ENCODE measurements around the gene EXOC6.

GRCh38 chr10:92834331-92834730 is 14.0 kb upstream of the EXOC6 start:
- TF ChIP-seq EP300 (IDR thresholded peaks at IDR 0.05) (no peak), CTCF (IDR thresholded peaks at IDR 0.05) (no peak), POLR2A (IDR thresholded peaks at IDR 0.05) (no peak)
